Measurements from ENCODE around the gene B4GALNT4.
"Not testable (repeated sequence)": the region's sequence is repeated elsewhere in the genome, so short reads cannot be mapped to it uniquely, and the experiment has no call there.

The B4GALNT4 gene

GRCh38 chr11:377174-377865, 8.0 kb downstream of the B4GALNT4 start:
- no peak for DNase-seq

GRCh38 chr11:377883-378500, 8.7 kb downstream of the B4GALNT4 start:
- no peak for DNase-seq

GRCh38 chr11:379205-380094, 10.2 kb downstream of the B4GALNT4 start:
- no peak for DNase-seq

- DNase-seq = no peak
Measured at GRCh38 chr11:380095-380480, 10.8 kb downstream of the B4GALNT4 start.

- DNase-seq = no peak
Measured at GRCh38 chr11:380491-380890, 11.2 kb downstream of the B4GALNT4 start.

- no peak for DNase-seq
Measured at GRCh38 chr11:380996-381395, 11.7 kb downstream of the B4GALNT4 start.

GRCh38 chr11:381501-382072, 12.3 kb downstream of the B4GALNT4 start:
- DNase-seq = no peak

- DNase-seq = no peak
Measured at GRCh38 chr11:382081-382629, 12.9 kb downstream of the B4GALNT4 start.

- DNase-seq = no peak
Measured at GRCh38 chr11:383431-383830, 14.1 kb downstream of the B4GALNT4 start.

GRCh38 chr11:384511-384910, 15.2 kb downstream of the B4GALNT4 start:
- DNase-seq = no peak

GRCh38 chr11:385594-386351, 16.5 kb downstream of the B4GALNT4 start:
- DNase-seq = no peak

GRCh38 chr11:386483-386882, 17.2 kb downstream of the B4GALNT4 start:
- DNase-seq = no peak

- DNase-seq = no peak
Measured at GRCh38 chr11:387193-387793, 18.0 kb downstream of the B4GALNT4 start.

- not testable (repeated sequence) for DNase-seq
Measured at GRCh38 chr11:389369-389768, 20.1 kb downstream of the B4GALNT4 start.

GRCh38 chr11:390175-390574, 20.9 kb downstream of the B4GALNT4 start:
- no peak for DNase-seq

- no peak for DNase-seq
Measured at GRCh38 chr11:391117-392017, 22.1 kb downstream of the B4GALNT4 start.

- DNase-seq = no peak
Measured at GRCh38 chr11:392102-392777, 22.9 kb downstream of the B4GALNT4 start.

- DNase-seq = peak; percentile 53
Measured at GRCh38 chr11:393219-394033, 24.1 kb downstream of the B4GALNT4 start.

Measured in amniotic stem cell (primary cell).